HEK293 (cell line): ENCODE measurements around the gene LARGE1.

Experiments used
- CTCF ChIA-PET: fragments of 350-600 bp; formaldehyde crosslinking; extraction: SDS; loops from one replicate; lab custom pipeline; 2021; ENCODE audit warnings: antibody characterized with exemption; lab: Yijun Ruan, JAX
- POLR2A ChIA-PET: fragments of 300-600 bp; formaldehyde crosslinking; extraction: SDS; loops from one replicate; lab custom pipeline; 2020; ENCODE audit warnings: antibody characterized with exemption, inconsistent platforms; lab: Yijun Ruan, JAX
- H3K27ac ChIP-seq: fragments of 200-500 bp; sonication (Bioruptor generic); 2 replicates; pipeline ENCODE4 v1.5.1; 2014; ENCODE audit warnings: low read depth, low read length, control low read depth, inconsistent platforms; ENCODE audit errors: extremely low read depth
- H3K36me3 ChIP-seq, 2 experiments: fragments of 200-500 bp in 1 of 2; sonication (Bioruptor generic) in 1 of 2; 1 replicate in 1 of 2; 2 replicates in 1 of 2; pipeline ENCODE4 v1.5.1; 2014 to 2017; ENCODE audit warnings: inconsistent platforms in 2 of 2, low read length in 2 of 2; ENCODE audit not compliant: control insufficient read depth in 2 of 2, insufficient read depth in 1 of 2
- H3K4me1 ChIP-seq: fragments of 200-500 bp; sonication (Bioruptor generic); 2 replicates; pipeline ENCODE4 v1.5.1; 2014; ENCODE audit warnings: mild to moderate bottlenecking, low read length, inconsistent platforms; ENCODE audit not compliant: control insufficient read depth, insufficient read depth
- H3K4me3 ChIP-seq: 2 replicates; pipeline ENCODE4 v1.5.1; 2011; ENCODE audit warnings: low read depth, mild to moderate bottlenecking, control low read depth, low read length, moderate library complexity
- H3K9me3 ChIP-seq: fragments of 200-500 bp; sonication (Bioruptor generic); 2 replicates; pipeline ENCODE4 v1.5.1; 2014; ENCODE audit warnings: low read depth, low read length, inconsistent platforms; ENCODE audit not compliant: control insufficient read depth, insufficient read depth
- EGR2 ChIP-seq: fragments of 450-650 bp; formaldehyde crosslinking; IDR thresholded peaks from 2 replicates; pipeline ENCODE4 v1.5.1; 2016; ENCODE audit warnings: low read depth, missing biosample characterization, missing genetic modification characterization
- KLF10 ChIP-seq: fragments of 450-650 bp; IDR thresholded peaks from 2 replicates; pipeline ENCODE4 v1.5.1; 2018; ENCODE audit warnings: missing biosample characterization, mild to moderate bottlenecking, missing genetic modification characterization
- KLF7 ChIP-seq: fragments of 450-650 bp; formaldehyde crosslinking; IDR thresholded peaks from 2 replicates; pipeline ENCODE4 v1.5.1; 2016; ENCODE audit warnings: missing biosample characterization, missing genetic modification characterization, borderline replicate concordance
- TSHZ1 ChIP-seq: fragments of 450-650 bp; formaldehyde crosslinking; IDR thresholded peaks from 2 replicates; pipeline ENCODE4 v1.5.1; 2016; ENCODE audit warnings: missing biosample characterization, missing genetic modification characterization, borderline replicate concordance
- ZNF18 ChIP-seq: fragments of 450-650 bp; formaldehyde crosslinking; IDR thresholded peaks from 2 replicates; pipeline ENCODE4 v1.5.1; 2016; ENCODE audit warnings: missing biosample characterization, missing genetic modification characterization
- ZNF211 ChIP-seq: fragments of 450-650 bp; formaldehyde crosslinking; IDR thresholded peaks from 2 replicates; pipeline ENCODE4 v1.5.1; 2016; ENCODE audit warnings: low read depth, missing biosample characterization, missing genetic modification characterization
- ZNF239 ChIP-seq: fragments of 450-650 bp; formaldehyde crosslinking; IDR thresholded peaks from 2 replicates; pipeline ENCODE4 v1.5.1; 2016; ENCODE audit warnings: missing biosample characterization, missing genetic modification characterization
- ZNF280D ChIP-seq: fragments of 450-650 bp; formaldehyde crosslinking; IDR thresholded peaks from 2 replicates; pipeline ENCODE4 v1.5.1; 2016; ENCODE audit warnings: missing biosample characterization, missing genetic modification characterization
- ZNF48 ChIP-seq: fragments of 450-650 bp; formaldehyde crosslinking; IDR thresholded peaks from 2 replicates; pipeline ENCODE4 v1.5.1; 2016; ENCODE audit warnings: missing biosample characterization, missing genetic modification characterization
- ZNF548 ChIP-seq: fragments of 450-650 bp; formaldehyde crosslinking; IDR thresholded peaks from 2 replicates; pipeline ENCODE4 v1.5.1; 2016; ENCODE audit warnings: missing biosample characterization, missing genetic modification characterization
- TF ChIP-seq, protein P1 (sequence below): fragments of 450-650 bp; formaldehyde crosslinking; optimal IDR thresholded peaks from 2 replicates; pipeline ENCODE3; 2016; ENCODE audit warnings: missing biosample characterization, mild to moderate bottlenecking, missing genetic modification characterization
- TF ChIP-seq, protein P2 (sequence below): fragments of 450-650 bp; formaldehyde crosslinking; IDR thresholded peaks from 2 replicates; pipeline ENCODE4 v1.5.1; 2016; ENCODE audit warnings: missing biosample characterization, missing genetic modification characterization

Gene LARGE1

DNA sequence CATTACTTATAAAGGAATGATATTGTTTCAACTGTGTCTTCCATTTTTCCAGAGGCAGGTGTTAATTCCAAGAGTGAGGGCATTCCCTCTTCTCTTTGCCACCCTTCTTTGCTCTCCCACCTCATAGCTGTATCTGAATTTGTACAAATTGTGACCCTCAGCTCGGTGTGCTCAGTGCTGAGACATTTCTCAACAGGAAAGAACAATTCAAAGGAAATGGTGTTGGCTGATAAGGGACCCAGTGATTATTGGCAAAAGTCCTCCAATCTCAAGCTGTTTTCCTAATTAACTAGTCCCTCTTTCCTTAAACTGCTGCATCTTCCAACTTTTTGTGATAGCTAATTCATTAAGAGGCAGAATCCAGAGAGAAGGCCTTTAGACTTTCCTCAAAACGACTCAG lies 453.2 kb downstream of the LARGE1 start (continued):
- TF ChIP-seq TSHZ1 (tag by site-specific recombination) (no peak), KLF7 (tag by site-specific recombination) (no peak)

DNA sequence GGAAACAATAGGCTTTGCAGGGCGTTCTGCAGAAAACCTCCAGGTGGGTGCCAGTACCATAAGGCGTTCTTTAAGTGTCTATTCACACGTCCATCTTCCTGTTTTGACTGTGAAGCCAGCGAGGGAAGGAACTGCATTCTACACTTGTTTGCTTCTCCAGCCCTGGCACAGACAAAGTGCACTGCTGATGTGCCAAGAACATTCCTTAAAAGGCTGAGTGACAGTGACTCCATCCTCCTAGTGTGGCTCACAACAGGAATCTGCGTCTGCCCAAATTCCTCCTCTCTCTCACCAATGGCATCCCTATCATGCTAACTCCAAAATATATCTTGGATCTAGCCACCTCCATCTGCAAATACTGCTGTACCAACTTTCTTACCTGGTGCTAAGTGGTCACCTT lies 454.7 kb downstream of the LARGE1 start:
- CTCF ChIA-PET, result no interaction called here

More for the DNA sequence above, 454.7 kb downstream of the LARGE1 start:
- Histone ChIP-seq H3K4me1 (no peaks in the 10 kb centered on the region), H3K27ac (no peak overlapping the region), H3K9me3 (peaks cover 4% of the 10 kb centered on the region; the same call in 1 of the 2 replicates), H3K36me3 (no peaks in the 10 kb centered on the region), H3K4me3 (no peak overlapping the region)
- POLR2A ChIA-PET, result no interaction called here
- TF ChIP-seq, protein P1, sequence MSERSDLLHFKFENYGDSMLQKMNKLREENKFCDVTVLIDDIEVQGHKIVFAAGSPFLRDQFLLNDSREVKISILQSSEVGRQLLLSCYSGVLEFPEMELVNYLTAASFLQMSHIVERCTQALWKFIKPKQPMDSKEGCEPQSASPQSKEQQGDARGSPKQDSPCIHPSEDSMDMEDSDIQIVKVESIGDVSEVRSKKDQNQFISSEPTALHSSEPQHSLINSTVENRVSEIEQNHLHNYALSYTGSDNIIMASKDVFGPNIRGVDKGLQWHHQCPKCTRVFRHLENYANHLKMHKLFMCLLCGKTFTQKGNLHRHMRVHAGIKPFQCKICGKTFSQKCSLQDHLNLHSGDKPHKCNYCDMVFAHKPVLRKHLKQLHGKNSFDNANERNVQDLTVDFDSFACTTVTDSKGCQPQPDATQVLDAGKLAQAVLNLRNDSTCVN (tag by site-specific recombination), result no peak
- no peak for TF ChIP-seq ZNF18 (tag by site-specific recombination)
- no peak for TF ChIP-seq ZNF280D
- TF ChIP-seq ZNF548 (tag by site-specific recombination), result no peak
- TF ChIP-seq ZNF239 (tag by site-specific recombination), result no peak
- no peak for TF ChIP-seq KLF10 (tag by site-specific recombination)
- TF ChIP-seq, protein P2, sequence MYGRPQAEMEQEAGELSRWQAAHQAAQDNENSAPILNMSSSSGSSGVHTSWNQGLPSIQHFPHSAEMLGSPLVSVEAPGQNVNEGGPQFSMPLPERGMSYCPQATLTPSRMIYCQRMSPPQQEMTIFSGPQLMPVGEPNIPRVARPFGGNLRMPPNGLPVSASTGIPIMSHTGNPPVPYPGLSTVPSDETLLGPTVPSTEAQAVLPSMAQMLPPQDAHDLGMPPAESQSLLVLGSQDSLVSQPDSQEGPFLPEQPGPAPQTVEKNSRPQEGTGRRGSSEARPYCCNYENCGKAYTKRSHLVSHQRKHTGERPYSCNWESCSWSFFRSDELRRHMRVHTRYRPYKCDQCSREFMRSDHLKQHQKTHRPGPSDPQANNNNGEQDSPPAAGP (tag by site-specific recombination), result no peak
- no peak for TF ChIP-seq ZNF48 (tag by site-specific recombination)
- TF ChIP-seq ZNF211 (tag by site-specific recombination), result no peak
- TF ChIP-seq EGR2 (tag by site-specific recombination), result no peak
